Measurements from ENCODE around the gene VPS36.

- TF ChIP-seq GATA3 (IDR thresholded peaks at IDR 0.05; ENCODE audit: low read depth, low read length) (no peak), GATA2 (IDR thresholded peaks at IDR 0.05; ENCODE audit: low read depth, low read length) (no peak)
Measured at GRCh38 chr13:52414963-52415362, 35.5 kb downstream of the VPS36 start.

All from SH-SY5Y (cell line).